GM19025 (cell line): ENCODE data around the gene UBAC1.
"Not testable (repeated sequence)": the region's sequence is repeated elsewhere in the genome, so short reads cannot be mapped to it uniquely, and the experiment has no call there.

Source experiments
- ATAC-seq: cut with Tn5 transposase; IDR thresholded peaks from one replicate; pipeline ENCODE4 v1.9.1; 2021; ENCODE audit warnings: mild to moderate bottlenecking, low read depth, moderate library complexity; ENCODE audit not compliant: unreplicated experiment

Gene UBAC1

DNA sequence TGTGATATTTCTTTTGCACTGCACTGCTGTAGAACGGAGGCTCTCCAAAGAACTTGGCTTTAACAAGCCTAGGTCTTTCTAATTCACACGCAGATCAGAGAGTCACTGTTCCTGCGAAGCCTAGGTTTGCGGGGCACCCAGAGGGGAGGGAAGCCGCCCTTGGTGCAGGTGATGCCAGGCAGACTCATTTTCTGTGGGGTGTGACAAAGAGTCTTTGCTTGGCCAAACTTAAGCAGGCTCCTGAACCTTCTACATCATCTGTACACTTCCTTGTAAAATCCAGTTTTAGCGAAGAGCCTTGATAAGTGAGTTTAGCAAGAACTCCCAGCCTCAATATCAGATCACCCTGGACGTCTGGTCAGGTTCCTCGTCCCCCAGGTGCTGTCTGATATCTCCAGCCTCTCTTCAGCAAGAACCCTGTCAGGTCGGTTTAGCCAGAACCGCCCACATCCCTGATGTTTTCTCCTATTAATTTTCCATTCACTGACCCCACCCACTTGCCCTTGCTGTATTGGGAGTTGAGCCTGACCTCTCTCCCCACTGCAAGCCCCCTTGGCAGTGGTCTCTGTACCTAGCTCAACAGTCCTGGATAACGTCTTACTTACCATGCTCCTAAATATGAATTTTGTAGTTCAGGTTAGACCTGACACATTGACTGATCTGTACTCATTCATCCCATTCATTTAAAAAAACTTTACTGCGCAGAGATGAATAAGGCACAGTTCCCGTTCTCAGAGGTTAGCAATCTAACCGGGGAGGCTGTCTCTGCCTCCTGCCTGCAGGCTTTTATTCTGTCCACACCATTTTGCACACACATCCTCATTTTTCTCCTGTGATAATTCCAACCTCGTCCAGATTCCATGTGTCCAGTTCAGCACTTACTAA lies 880 bp upstream of the UBAC1 start:
- ATAC-seq: no peak

- ATAC-seq: no peak
Measured at GRCh38 chr9:135960411-135961276, 529 bp downstream of the UBAC1 start.

GRCh38 chr9:135959814-135960213 lies 1.4 kb downstream of the UBAC1 start:
- ATAC-seq: no peak

- ATAC-seq: no peak
Measured at GRCh38 chr9:135958485-135958884, 2.7 kb downstream of the UBAC1 start.

DNA sequence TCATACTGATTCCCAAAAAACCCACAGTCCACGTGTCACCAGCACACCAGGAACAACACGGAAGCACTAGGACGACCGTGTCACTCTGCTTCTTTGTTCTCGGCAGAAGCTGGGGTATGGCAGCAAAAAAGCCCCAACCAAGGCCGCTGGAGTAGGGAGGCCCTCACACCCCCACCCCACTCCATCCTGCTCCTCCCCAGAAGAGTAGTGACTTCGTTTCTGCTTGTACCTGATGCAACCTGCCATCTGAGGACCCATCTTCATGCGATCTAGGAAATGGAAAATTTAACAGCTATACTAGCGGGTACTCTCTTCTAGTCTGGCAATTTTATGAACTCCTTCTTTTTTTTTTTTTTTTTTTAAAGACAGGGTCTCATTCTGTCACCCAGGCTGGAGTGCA lies 3.7 kb downstream of the UBAC1 start:
- no peak for ATAC-seq

- ATAC-seq: no peak
Measured at GRCh38 chr9:135956802-135957174, 4.4 kb downstream of the UBAC1 start.

- ATAC-seq: no peak
Measured at GRCh38 chr9:135955934-135956801, 5.0 kb downstream of the UBAC1 start.

GRCh38 chr9:135952664-135953206 lies 8.4 kb downstream of the UBAC1 start:
- no peak for ATAC-seq

- ATAC-seq: no peak
Measured at GRCh38 chr9:135951889-135952663, 9.1 kb downstream of the UBAC1 start.

DNA sequence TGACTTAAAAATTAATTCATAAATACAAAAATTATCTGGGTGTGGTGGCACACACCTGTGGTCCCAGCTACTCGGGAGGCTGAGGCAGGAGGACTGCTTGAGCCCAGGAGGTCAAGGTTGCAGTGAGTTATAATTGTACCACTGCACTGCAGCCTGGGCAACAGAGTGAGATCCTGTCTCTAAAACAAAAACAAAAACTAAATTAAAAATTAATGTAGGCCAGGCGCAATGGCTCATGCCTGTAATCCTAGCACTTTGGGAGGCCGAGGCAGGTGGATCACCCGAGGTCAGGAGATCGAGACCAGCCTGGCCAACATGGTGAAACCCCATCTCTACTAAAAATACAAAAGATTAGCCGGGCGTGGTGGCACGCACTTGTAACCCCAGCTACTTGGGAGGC lies 9.9 kb downstream of the UBAC1 start:
- not testable (repeated sequence) for ATAC-seq

DNA sequence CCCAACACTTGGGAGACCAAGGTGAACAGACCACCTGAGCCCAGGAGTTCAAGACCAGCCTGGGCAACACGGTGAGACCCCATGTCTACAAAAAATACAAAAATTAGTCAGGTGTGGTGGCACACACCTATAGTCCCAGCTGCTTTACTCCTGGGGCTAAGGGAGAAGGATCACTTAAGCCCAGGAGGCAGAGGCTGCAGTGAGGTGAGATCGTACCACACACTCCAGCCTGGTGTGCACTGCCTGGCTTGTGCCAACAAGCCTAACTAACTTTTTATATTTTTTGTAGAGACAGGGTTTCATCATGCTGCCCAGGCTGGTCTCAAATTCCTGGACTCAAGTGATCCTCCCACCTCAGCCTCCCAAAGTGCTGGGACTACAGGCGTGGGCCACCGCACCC lies 10.3 kb downstream of the UBAC1 start:
- not testable (repeated sequence) for ATAC-seq

DNA sequence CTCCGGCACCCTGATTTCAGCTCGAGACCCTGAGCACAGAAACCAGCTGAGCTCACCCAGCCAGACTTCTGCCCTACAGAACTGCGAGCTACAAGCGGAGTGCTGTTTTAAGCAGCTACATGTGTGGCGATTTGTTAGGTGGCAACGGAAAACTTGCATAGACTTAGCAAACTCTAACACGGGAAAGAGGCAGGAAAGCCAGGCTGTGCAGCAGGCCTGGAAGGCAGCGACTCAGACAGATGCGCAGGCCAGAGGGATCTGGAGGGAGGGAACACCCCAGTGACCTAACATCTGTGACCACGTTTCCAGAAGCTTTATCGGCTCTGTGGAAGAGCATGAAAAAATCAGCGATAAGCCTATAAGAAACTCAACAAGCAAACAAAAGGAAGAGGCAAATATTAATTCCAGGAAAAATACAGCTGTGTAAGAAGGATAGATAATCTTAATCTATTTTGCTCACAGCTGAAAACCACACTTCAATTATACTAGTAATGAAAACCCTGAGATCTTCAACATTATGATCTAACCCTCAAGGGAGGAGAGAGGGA lies 11.0 kb downstream of the UBAC1 start:
- ATAC-seq: no peak

GRCh38 chr9:135949501-135950134 lies 11.6 kb downstream of the UBAC1 start:
- ATAC-seq: no peak

DNA sequence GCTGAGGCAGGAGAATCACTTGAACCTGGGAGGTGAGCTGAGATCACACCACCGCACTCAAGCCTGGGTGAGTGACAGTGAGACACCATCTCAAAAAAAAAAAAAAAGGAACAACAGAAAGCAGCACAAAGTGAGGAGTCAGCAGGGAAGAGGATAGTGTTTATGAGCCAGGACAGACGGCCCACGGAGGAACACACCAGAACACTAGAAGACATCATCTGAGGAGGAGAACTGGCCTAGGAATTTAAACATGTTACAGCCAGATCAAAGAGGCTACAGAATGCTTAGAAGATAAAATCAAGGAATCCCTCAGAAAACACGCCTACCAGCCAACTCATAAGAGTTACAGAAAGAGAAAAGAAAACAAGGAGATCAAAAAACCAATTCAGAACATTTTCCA lies 12.2 kb downstream of the UBAC1 start:
- ATAC-seq: no peak

GRCh38 chr9:135948446-135948845 lies 12.7 kb downstream of the UBAC1 start:
- ATAC-seq: no peak

- no peak for ATAC-seq
Measured at GRCh38 chr9:135947582-135947981, 13.6 kb downstream of the UBAC1 start.

GRCh38 chr9:135947105-135947504 lies 14.1 kb downstream of the UBAC1 start:
- not testable (repeated sequence) for ATAC-seq

GRCh38 chr9:135946392-135946994 lies 14.7 kb downstream of the UBAC1 start:
- ATAC-seq: no peak
